NCI-H345 treated with DMSO at 0.1 percent for 48 hours (cell line): ENCODE results near the gene P2RX3.
A peak's percentile ranks its signal among the peaks of the same experiment; 100 is the strongest.
"Not testable (repeated sequence)": the region's sequence is repeated elsewhere in the genome, so short reads cannot be mapped to it uniquely, and the experiment has no call there.

Experiments
- DNase-seq: peaks from one replicate; lab custom pipeline; 2025; ENCODE audit not compliant: unreplicated experiment; lab: John Stamatoyannopoulos, UW

P2RX3 gene

GRCh38 chr11:57348052-57348451 is 9.9 kb downstream of the P2RX3 start:
- DNase-seq: no peak

GRCh38 chr11:57348636-57349313 is 10.6 kb downstream of the P2RX3 start:
- DNase-seq: no peak

- peak; percentile 38 for DNase-seq
These were observed 11.5 kb downstream of the P2RX3 start for GRCh38 chr11:57349491-57350274.

GRCh38 chr11:57353036-57353435 is 14.9 kb downstream of the P2RX3 start:
- no peak for DNase-seq

GRCh38 chr11:57353446-57353845 is 15.3 kb downstream of the P2RX3 start:
- DNase-seq: no peak

GRCh38 chr11:57353852-57354251 is 15.7 kb downstream of the P2RX3 start:
- DNase-seq: no peak

DNA sequence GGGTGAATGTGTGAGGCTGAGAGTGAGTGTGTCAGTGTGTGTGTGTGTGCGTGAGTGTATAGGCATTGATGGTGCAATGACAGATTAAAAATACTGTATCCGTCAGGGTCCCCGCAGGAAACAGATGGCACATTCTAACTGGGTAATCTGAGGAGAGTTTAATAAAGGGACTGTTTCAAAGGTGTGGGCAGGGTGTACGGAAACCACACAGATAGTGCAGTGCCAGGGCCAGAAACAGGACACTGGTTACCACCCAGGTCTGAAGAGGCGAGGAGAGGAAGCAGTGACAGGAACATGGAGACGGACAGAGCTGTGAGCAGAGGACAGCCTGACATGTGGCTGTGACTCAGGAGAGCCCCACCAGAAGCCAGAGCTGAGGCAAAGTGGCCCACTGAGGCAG is 16.5 kb downstream of the P2RX3 start:
- DNase-seq: no peak

- DNase-seq: no peak
These were observed 18.1 kb downstream of the P2RX3 start for GRCh38 chr11:57356268-57356667.

DNA sequence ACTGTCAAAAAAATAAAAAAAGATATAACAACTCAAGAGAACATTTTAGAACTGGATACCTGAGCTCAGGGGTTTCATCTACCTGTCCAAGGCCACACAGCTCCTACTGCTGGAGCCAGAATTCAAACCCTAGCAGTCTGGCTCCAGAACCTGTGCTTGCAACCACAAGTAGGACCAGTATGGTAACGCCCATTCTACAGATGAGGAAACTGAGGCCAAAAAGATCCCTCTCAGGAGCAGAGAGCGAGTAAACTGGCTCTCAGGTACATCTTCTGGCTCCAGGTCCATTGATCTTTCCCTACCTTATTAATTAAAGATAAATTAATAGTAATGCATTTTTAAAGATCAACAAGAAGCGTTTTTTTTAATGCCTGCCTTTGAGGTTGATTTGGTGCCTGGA is 19.2 kb downstream of the P2RX3 start:
- no peak for DNase-seq

DNA sequence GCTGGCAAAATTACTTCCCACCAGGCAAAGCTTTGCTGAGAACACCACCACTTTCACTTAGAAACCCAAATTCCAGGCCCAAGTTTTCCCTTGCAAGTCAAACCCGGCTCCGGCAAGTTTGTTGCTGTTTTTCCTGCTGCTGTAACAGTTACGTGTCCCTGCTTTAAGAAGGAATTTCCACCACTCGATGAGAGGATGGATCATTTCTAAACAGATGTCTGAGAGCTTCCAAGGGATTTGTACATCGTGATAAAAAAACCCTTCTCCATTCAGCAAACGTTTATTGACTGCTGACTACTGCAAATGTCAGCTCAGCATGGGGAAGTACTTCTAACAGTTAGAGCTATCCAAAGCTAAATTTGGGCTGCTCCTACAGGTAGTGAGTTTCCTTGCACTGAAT is 19.7 kb downstream of the P2RX3 start:
- no peak for DNase-seq

DNA sequence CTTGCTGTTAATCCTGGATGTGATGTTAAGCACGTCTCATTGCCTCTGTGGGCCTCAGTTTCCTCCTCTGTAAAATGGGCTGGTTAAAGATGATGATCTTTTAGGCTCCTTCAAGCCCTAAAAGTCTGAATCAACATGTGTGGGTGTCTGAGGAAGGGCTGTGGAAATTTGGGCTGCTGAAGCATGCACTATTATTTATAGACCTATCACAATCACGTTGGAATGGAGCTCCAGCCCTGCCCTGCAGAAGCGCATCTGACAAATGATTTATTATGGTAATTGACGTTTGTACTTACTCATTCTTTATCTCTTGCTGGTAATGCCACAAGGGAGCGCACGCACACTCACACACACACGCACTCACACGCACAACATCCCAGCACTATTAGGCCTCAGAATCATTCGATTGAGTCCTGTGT is 20.4 kb downstream of the P2RX3 start:
- no peak for DNase-seq

GRCh38 chr11:57358991-57359390 is 20.8 kb downstream of the P2RX3 start:
- DNase-seq: no peak

DNA sequence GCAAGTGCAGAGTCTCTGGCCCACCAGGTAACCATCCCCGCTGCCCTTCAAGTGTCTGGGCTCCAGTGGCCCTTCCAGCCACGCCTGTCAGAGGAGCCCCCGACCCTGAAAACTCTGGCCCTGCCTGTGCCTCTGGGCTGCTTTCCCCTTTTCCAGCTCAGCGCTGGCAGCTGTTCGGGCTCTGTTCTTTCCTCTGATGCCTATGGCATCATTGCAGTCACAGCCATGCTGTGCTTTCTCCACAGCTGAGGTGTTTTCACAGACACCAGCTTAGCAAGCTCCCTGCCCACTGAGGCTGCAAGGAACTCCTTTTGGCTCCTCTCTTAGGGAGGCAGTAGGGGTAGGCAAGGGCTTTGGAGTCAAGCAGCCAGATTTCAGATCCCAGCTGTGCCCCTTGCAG is 21.2 kb downstream of the P2RX3 start:
- DNase-seq: no peak

- no peak for DNase-seq
These were observed 21.9 kb downstream of the P2RX3 start for GRCh38 chr11:57359896-57360690.

DNA sequence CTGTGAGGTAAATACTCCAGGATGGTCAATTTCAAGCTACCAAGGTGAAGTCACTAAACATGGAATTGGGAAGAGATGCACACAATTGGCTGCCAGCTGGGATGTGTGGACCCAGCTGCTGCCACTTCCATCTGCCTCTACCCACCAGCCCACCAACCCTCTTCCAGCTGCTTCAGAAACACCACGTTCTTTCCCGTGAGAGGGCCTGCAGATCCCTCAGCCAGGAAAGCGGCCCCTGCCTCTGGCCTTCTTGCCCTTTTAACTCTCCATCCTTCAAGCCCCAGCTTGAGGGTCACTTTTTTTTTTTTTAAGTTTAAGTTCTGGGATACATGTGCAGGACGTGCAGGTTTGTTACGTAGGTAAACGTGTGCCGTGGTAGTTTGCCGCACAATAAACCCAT is 22.8 kb downstream of the P2RX3 start:
- no peak for DNase-seq

GRCh38 chr11:57361420-57361819 is 23.3 kb downstream of the P2RX3 start:
- not testable (repeated sequence) for DNase-seq

- no peak for DNase-seq
These were observed 23.8 kb downstream of the P2RX3 start for GRCh38 chr11:57361926-57362325.

GRCh38 chr11:57363131-57364080 is 25.3 kb downstream of the P2RX3 start:
- no peak for DNase-seq

GRCh38 chr11:57364851-57365660 is 26.9 kb downstream of the P2RX3 start:
- no peak for DNase-seq
